ENCODE data around the gene PET100.

- 0 out of 2 replicates have a peak, but pooled peaks have one; percentile 22 for TF ChIP-seq CTCF (conservative IDR thresholded peaks at IDR 0.05; ENCODE audit: low read depth, low read length)
- TF ChIP-seq EZH2 (IDR thresholded peaks at IDR 0.05; ENCODE audit: borderline replicate concordance, low read depth, low read length, poor library complexity, severe bottlenecking): no peak
Measured at GRCh38 chr19:7641290-7642276, 12.0 kb downstream of the PET100 start.
